Measurements from ENCODE around the gene PLAAT4. TPM values are rescaled to one million over a fixed set of nuclear protein-coding genes. Genes with fewer than 3 reads are reported as not detected.

PLAAT4 gene
- total and polyA plus RNA-seq, 10 of the 15 experiments (the other 5 are each of a cell fraction or from before 2014, with no cell fraction given), result 6.0 to 34.3 (median 12.4) TPM

- in situ Hi-C loops (cut with MboI), result no loop called here
- ChIA-PET POLR2A (interaction anchor here (0.5 to 1.3 kb wide), 5 partner anchors 9 to 809 kb away, joined by 3 to 5 read pairs (median 3); partner anchors contain the start of gene ZBTB3), SMC1A (ENCODE audit: uncharacterized antibody, unreplicated experiment) (interaction anchor here (0.6 to 1.8 kb wide), 4 partner anchors 8 to 83 kb away, joined by 3 to 8 read pairs (median 4); partner anchors contain the start of gene PLAAT4), RAD21 (ENCODE audit: unreplicated experiment) (interaction anchor here (0.5 to 3.9 kb wide), 6 partner anchors 26 to 84 kb away, joined by 3 to 16 read pairs (median 5); partner anchors contain the start of gene PLAAT4), CTCF (interaction anchor here (0.6 to 3.7 kb wide), 4 partner anchors 72 to 627 kb away, joined by 3 to 12 read pairs (median 4); no protein-coding TSS in a partner anchor)
- TF ChIP-seq MLLT1 (IDR thresholded peaks at IDR 0.05) (peak; percentile 24; the same call in 1 of the 2 replicates), NFXL1 (IDR thresholded peaks at IDR 0.05; ENCODE audit: borderline replicate concordance) (no peak)
- no peak within 1 kb of the TSS for H3K9ac ChIP-seq (ENCODE audit: control insufficient read depth, insufficient read depth, low read length)
- H3K27ac ChIP-seq (ENCODE audit: control insufficient read depth, insufficient read depth), result peak within 1 kb of the TSS; percentile 66
- intact Hi-C loops (cut with micrococcal nuclease; ENCODE audit: unreplicated experiment), result no loop called here
- BruUV-seq (replicated peaks), result no TSS peak
- ATAC-seq (peak; percentile 3), DNase-seq (ENCODE audit: low read depth, low spot score) (no peak), FAIRE-seq (no peak)
- H3K27me3 ChIP-seq (replicated peaks in 1 of 2; ENCODE audit: control insufficient read depth in 2 of 2, insufficient read depth in 2 of 2, low read length in 1 of 2), result no peaks in the 10 kb centered on the region
- 47% methylated on average over 9 of the region's 13 CpGs for WGBS (ENCODE audit: insufficient coverage, insufficient replicate concordance, low lambda C conversion rate, missing lambda C conversion rate)
- H3K4me1 ChIP-seq (ENCODE audit: control insufficient read depth, insufficient read depth, low read length), result peaks cover 48% of the 10 kb centered on the region
- H4K20me1 ChIP-seq (ENCODE audit: control insufficient read depth, insufficient read depth), result no peaks in the 10 kb centered on the region
- H3K4me2 ChIP-seq (ENCODE audit: control insufficient read depth, insufficient read depth), result peak within 1 kb of the TSS; percentile 95
- H3K79me2 ChIP-seq (ENCODE audit: control insufficient read depth, insufficient read depth, low read length), result no peaks in the 10 kb centered on the region
- H3K4me3 ChIP-seq, result no peak within 1 kb of the TSS; the same call in 1 of the 2 replicates
- no peaks in the 10 kb centered on the region for H3K36me3 ChIP-seq (ENCODE audit: control insufficient read depth in 2 of 2, insufficient read depth in 2 of 2, low read length in 1 of 2)
- peak within 1 kb of the TSS; percentile 71 for H2AFZ ChIP-seq (ENCODE audit: control insufficient read depth, low read depth, low read length)
- no peaks in the 10 kb centered on the region for H3K9me3 ChIP-seq (replicated peaks; ENCODE audit: control insufficient read depth, insufficient read depth, low read length)
Measured at GRCh38 chr11:63563201-63564055, 26.8 kb downstream of the PLAAT4 start, which contains the start of gene PLAAT2. TSS of gene PLAAT2 (minus strand) at chr11:63563379. CDS start at chr11:63563324, 55 bp downstream.
